Globus pallidus (tissue), 1 donor: Measurements from ENCODE around the gene AP2A2.

Source experiments
- DNase-seq: peaks from one replicate; pipeline ENCODE4 v3.0.0-alpha.2; 2015; ENCODE audit warnings: low spot score

Gene AP2A2

DNA sequence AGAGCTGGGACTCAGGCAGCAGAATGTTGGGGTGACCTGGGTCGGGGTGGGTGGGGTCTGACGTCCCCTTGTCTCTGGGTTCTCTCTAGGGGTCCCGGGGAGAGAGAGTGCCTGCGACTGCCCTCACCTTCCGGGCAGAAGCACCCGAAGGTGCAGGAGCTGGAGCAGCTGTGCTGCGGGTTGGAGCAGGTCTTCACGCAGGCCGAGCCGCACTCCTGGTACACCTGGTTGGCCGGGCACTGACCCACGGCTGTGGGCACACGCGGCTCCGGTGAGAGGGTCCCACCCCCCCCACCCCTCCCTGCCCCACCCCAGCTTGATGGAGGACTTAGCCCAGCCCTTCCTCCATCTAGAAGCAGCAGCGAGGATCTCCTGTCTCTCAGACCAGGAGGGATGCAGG, 104.4 kb downstream of the AP2A2 start:
- no peak for DNase-seq

DNA sequence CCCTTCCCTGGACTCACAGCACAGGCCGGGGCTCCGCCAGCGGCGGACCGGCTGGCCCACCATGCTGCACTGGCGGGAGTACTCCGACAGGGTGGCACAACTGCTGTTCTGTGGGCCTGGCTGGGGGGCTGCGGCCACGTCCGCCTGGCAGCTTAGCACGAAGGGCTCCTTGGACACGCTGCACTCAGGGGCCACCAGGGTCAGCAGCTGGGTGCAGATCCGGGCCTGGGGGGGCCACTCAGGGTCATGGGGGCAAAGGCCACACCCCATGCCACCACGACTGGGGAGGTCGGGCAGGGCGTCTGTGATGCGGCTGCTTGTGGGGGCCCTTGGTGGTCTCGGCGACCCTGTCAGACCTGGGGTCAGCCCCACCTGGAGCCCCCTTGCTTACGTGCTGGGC, 104.9 kb downstream of the AP2A2 start:
- DNase-seq: no peak

DNA sequence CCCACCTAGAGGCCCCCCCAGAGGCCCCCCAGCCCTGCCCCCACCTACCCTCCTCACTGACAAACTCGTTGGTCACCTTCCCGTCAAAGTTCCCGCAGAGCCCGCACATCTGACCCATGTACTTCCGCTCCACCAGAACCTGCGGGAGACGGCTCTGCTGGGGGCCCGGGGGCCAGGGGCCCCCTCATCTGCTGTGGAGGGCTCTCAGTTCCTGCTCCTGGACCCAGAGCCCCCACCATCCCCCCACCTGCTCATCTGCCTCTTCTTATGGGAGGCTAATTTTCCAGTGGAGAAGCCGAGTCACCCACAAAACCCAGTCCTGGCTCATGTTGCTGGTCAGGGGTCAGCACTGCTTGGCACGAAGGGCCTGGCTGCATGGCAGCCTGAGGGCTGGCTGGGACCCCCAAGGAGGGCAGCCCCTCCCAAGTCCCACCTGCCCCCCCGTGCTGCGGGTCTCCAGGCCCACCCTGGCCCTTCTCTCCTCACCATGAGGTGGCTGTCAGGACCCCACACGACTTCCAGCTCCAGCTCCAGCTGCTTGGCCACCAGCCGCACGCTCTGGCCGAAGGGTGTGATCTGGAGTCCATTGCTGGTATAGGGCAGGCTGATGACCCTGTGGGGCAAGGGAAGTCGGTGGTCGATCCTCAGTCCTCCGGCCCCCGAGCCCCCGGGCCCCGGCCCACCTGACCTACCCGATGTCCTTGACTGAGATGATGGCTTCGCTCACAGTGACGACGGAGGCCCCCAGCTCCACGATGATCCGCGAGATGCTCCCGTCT, 105.6 kb downstream of the AP2A2 start:
- no peak for DNase-seq

DNA sequence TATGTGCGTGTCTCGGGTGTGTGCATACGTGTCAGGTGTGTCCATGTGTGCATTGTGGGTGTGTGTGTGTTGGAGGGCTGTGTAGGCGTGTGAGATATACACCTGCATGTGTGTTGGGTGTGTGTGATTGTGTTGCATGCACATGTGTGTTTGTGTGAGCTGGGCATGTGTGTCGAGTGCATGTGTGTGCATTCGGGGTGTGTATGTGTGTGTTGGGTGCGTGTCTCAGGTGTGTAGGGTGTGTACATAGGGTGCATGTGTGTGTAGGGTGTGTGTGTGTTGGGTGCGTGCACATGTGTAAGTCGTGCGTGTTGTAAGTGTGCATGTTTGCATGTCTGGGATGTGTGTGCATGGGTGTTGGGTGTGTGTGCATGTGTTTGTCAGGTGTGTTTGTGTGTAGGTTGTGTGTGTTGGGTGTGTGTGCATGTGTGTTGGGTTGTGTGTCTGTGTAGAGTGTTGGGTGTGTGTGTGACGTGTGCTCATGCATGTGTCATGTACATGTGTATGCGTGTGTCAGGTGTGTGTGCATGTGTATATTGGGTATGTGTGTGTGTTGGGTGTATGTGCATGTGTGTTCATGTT, 106.7 kb downstream of the AP2A2 start:
- no peak for DNase-seq

DNA sequence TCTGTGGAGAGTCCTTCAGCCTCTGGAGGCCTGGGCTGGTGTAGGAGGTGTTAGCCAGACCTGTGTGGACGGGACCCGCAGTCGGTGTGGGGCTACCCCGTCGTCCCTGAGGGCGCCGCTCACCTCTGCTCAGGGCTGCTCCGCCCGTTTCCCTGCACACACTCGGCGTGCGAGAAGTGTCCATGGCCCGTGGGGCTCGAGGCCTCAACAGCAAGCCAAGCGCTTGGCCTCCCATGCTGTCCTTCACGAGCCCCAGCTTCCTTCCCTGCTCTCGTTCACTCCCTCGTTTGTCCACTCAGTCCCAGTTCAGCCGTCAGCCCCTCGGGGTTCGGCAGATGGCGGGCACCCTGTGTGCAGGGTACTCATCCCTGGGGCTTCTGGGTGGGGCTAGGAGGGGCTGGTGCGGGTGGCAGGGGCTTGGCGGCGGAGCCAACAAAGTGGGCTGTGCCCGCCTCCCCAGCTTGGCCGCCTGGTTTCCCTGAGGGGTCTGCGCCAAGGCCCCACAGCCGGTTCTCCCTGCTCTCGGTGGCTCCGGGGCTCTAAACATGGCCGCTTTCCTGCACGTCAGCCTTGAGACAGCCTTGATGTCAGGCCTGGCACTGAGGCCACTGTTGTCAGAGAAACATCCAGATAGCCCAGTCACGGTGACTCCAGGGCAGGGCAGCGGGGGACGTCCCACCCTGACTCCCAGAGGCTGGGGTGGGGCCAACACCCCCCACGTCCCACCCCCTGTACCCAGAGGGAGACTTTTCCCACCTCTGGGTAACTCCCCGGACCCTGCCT, 107.5 kb downstream of the AP2A2 start:
- no peak for DNase-seq

GRCh38 chr11:1034001-1034400, 108.3 kb downstream of the AP2A2 start:
- no peak for DNase-seq

DNA sequence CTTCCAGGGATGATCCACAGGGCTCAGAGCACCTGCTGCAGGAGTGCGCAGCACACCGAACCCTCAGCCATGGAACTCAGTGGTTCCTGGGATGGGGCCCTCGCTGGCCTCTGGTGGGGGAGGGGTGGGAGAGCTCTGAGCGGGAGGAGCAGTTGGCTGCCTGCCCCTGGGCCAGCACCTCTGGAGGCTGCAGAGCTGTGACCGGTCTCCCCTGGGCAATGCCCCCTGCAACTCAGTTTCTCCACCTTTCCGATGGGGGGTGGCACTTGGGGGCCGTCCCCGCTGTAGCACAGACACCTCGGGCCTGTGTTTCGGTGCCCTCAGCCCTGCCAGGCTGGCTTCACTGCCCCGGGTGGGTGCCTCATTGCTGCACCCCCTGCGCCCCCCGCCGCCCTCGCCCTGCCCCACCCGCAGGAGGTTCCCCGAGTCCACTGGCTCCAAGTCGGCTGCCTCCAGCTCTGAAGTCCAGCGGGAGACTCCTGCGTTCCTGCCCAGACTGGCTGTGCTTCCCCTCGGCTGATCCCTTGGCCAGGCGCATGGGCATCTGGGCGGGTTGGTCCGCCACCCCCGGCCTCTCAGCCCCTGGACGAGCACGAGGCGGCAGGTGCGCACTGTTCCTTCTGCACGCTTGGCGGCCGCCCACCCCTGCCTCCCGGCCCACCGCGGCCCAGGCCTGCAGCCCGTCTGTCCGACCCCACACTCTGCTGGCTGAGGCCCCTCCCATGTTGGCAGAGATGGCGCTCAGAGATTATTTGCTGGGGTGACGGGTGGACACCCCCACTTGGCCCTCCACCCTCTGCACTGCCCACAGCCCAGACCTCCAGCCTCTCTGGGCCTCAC, 109.0 kb downstream of the AP2A2 start:
- no peak for DNase-seq

DNA sequence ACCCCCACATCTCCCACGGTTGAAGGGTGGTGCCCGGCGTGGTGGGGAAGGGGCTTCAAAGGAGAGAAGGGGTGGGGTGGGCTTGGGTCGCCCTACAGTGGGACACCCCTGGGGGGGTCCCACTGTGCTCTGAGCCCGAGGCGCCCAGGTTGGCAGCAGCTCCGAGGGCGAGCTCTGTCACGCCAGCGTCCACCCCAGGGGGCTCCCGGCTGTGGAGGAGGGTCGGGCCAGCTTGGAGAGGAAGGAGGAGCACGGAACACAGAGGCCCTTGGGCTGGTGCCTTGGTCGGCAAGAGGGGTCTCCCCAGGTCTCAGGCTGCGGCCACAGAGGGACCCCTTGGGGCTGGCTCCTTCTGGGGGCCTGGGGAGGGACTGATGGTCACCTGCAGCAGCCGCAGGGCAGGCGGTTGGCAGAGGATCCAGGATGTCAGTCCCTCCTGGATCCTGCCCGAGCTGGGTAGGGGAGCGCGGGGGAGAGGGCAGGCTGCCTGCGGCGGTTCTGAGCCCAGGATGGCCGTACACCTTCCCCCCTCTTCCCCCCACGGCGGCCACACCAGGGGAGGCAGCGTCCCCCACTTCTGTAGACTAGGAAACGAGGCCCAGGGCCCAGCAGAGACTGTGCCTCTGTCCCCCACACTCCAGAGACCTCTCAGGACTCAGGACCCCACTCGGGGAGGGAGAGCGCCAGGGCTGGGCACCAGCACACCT, 110.1 kb downstream of the AP2A2 start:
- no peak for DNase-seq

DNA sequence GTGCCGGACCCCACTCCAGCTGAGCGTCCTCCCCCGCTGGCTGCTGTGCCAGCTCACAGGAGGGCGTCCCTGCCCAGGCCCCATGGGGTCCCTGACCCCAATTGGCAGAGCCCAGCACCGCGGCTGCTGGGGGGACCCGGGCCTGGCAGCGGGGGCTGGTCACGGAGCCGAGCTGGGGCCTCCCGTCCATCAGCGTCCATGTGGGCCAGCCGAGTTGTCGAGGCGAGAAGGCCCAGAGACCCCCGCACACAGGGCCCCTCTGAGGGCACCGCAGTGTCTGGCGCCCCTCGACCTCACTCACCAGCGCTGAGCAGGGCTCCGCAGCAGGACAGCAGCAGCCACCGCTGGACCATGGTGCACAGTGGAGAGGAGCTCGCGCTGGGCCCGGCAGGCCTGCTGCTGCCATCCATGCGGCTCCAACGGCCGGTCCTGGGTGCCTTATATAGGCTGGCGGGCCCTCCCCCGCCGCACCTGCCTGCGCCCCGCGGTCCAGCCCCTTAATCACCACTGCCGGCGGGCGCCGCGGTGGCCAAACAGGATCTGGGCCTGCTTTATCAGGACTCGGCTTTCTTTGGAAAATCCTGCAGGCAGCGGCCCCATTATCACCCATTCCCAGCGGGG, 110.7 kb downstream of the AP2A2 start, which contains the start of gene MUC6:
TSS of gene MUC6 (minus strand) at position 416 of the 621 bp plus-strand sequence. CDS start at position 353, 63 bp downstream.
- no peak for DNase-seq

- DNase-seq: no peak
Measured at GRCh38 chr11:1036931-1037330, 111.3 kb downstream of the AP2A2 start.

- no peak for DNase-seq
Measured at GRCh38 chr11:1037506-1038055, 111.9 kb downstream of the AP2A2 start.

DNA sequence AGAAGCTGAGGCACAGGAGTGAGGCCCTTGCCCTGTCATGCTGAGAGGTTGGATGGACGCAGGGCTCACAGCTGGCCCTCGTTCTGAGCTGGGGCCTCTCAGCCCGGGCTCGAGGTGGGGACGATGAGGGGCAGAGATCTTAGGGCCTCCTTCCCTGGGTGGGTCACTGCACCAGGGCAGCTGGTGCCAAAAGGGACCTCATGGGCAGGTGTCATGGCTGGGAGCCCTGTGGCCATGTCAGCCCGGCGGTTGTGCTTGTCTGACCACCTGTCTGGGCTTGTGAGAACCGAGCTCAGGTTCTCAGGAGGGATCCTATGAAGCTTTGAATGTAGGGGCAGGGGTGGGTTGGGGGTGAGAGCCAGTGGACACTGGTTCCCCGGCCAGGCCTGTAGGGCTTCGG, 112.7 kb downstream of the AP2A2 start:
- DNase-seq: no peak

- no peak for DNase-seq
Measured at GRCh38 chr11:1038921-1039320, 113.3 kb downstream of the AP2A2 start.

- DNase-seq: no peak
Measured at GRCh38 chr11:1039481-1040427, 114.1 kb downstream of the AP2A2 start.

DNA sequence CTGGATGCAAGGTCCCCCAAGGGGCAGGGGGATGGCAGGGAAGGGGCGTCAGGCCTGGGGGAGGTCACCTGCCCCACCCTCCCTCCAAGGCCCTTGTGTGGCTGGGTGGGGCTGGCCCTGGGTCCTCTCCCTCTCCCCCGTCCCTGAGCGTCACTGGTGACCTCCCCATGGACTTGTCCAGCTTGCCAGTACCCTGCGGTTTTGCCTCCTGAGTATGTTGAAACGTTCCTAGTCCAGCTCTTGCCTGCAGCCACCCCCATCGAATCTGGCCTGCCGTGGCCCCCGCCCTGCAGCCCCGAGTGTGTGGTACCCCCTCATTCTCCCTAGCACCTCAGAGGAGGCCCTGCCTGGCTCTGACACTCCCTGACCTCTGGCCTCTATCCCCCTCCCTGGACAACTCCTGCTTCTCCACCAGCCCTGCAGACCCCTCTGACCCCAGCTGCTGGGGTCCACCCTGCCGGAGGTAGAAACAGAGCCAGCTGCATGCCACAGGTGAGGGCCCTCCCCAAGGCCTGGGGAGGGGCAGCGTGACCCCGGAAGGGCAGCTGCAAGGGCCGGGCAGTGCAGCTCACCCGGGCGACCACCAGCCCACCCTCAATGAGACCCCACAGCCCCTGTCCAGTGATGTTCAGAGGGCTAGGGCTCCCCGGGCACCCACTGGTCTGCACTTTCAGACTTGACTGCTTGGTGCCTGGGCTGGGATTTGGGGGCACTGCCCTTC, 114.9 kb downstream of the AP2A2 start:
- DNase-seq: no peak

DNA sequence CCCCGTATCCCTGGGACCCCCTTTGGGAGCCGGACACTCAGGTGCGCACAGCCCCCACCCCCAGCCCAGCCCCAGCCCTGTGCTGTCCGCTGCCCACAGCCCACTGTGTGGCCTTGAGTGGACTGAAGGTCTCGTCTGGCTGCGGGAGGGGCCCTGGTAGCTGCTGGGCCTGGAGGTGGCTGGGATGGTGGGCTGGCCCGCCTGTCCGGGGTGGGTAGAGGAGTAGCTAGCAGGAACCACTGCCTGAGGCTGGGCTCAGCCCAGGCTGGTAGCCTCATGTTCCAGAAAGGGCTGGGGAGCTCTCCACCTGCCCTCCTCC, 115.4 kb downstream of the AP2A2 start:
- no peak for DNase-seq

DNA sequence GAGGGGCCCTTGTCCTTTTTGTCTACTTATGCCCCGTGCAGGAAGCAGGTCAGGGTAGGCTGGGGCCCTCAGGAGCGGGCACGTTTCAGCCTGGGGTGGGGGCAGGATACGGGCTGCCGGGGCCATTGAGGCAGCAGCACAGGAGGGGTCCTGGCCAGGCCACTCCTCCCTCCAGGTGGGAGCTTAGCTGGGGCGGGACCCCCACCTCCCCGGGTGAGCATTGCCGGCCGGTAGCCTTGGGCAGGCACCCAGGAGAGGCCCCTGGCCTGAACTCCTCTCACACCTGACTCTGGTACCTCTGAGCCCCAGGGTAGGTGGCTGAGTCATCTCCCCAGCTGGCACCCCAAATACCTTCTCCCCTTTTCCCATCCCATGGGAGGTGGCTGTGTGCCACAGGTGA, 115.8 kb downstream of the AP2A2 start:
- DNase-seq: no peak

DNA sequence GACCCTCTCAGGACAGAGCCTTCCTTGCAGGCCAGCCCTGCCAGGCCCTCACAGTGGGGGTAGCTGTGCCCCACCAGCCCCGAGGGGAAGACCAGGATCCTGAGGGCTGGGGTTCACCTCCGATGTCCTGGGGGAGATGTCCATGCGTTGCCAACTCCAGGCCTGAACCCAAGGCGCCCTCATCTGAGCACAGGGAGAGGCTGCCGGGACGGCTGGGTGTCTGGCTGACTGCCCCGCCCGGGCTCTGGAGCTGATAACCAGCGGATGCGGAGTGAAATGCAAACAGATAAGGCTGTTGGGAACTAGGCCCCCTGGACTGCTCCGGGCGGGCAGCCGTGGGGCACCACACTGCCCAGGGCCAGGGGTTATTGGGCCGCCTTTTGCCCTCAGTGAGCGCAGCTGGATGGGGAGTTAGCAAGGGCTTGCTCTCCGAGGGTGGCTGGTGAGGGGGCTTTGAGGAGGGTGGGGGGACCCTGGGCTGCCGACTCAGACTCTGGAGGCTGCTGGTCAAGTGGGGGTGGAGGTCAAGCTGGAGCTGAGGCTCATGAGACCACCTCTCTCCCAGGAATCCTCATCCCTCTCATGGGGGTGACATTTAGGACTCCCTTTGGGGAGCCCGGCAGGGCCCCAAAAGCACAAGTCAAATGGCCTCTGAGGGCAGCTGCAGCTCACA, 116.4 kb downstream of the AP2A2 start:
- no peak for DNase-seq
